Peyer's patch (tissue), 4 donors: Measurements from ENCODE around the gene TEKT3.

ENCODE experiments used
- CTCF ChIP-seq, 6 experiments: fragments of 450-650 bp in 4 of 6; fragments of 200-600 bp in 2 of 6; sonication (generic) in 1 of 6; IDR thresholded peaks; one replicate each; pipeline ENCODE4 v1.5.1; 2017 to 2019; ENCODE audit warnings: antibody characterized with exemption in 6 of 6, mild to moderate bottlenecking in 3 of 6, moderate library complexity in 1 of 6
- POLR2A ChIP-seq, 2 donors: fragments of 450-650 bp; IDR thresholded peaks; one replicate each; pipeline ENCODE4 v1.5.1; 2017; ENCODE audit warnings: antibody characterized with exemption in 2 of 2, mild to moderate bottlenecking in 2 of 2, moderate library complexity in 2 of 2

GRCh38 chr17:15290605-15291004 lies 50.8 kb downstream of the TEKT3 start:
- TF ChIP-seq CTCF (IDR thresholded peaks at IDR 0.05) (no peak), POLR2A (IDR thresholded peaks at IDR 0.05) (no peak)
